IMR-90 (cell line): ENCODE data around the gene ABAT. TPM values are rescaled to one million over a fixed set of nuclear protein-coding genes. Genes with fewer than 3 reads are reported as not detected.

Experiments used
- ATAC-seq: fragments of 200-7000 bp; cut with Tn5 transposase; 2 replicates; pipeline ENCODE4 v1.9.1; 2020; ENCODE audit warnings: low read depth, mild to moderate bottlenecking, moderate library complexity
- BruUV-seq: library from RNA; stranded (reverse); fragments of 400-500 nt; replicated peaks from 2 replicates; lab custom pipeline; 2021; lab: Mats Ljungman, UMichigan
- CTCF ChIA-PET: fragments of 300-600 bp; formaldehyde crosslinking; extraction: SDS; loops from one replicate; lab custom pipeline; 2021; ENCODE audit warnings: antibody characterized with exemption; lab: Yijun Ruan, JAX
- POLR2A ChIA-PET: fragments of 300-600 bp; sonication (Branson Sonifier 250); formaldehyde crosslinking; loops from one replicate; lab custom pipeline; 2022; ENCODE audit warnings: antibody characterized with exemption; ENCODE audit not compliant: unreplicated experiment; lab: Charles Lee
- DNase-seq: peaks from one replicate; pipeline ENCODE4 v3.0.0; 2013
- H2AFZ ChIP-seq: replicated peaks from 2 replicates; pipeline ENCODE3; 2013; ENCODE audit warnings: low read length, mild to moderate bottlenecking; ENCODE audit not compliant: poor library complexity
- H2AK5ac ChIP-seq: 2 replicates; pipeline ENCODE4 v1.6.1; 2013; ENCODE audit warnings: low read depth, low read length, inconsistent platforms
- H2AK9ac ChIP-seq: replicated peaks from 2 replicates; pipeline ENCODE3; 2013; ENCODE audit warnings: mild to moderate bottlenecking, low read depth, low read length, moderate library complexity; ENCODE audit not compliant: poor library complexity
- H2BK120ac ChIP-seq: 2 replicates; pipeline ENCODE4 v1.6.1; 2013; ENCODE audit warnings: low read depth, low read length, inconsistent platforms
- H2BK15ac ChIP-seq: 3 replicates; pipeline ENCODE4 v1.6.1; 2013; ENCODE audit warnings: low read depth, low read length, inconsistent platforms
- H2BK20ac ChIP-seq: 2 replicates; pipeline ENCODE4 v1.6.1; 2013; ENCODE audit warnings: low read depth, mild to moderate bottlenecking, inconsistent platforms, low read length, moderate library complexity
- H2BK5ac ChIP-seq: 2 replicates; pipeline ENCODE4 v1.6.1; 2013; ENCODE audit warnings: mild to moderate bottlenecking, low read depth, low read length, inconsistent platforms; ENCODE audit not compliant: poor library complexity, severe bottlenecking
- H3K14ac ChIP-seq: replicated peaks from 2 replicates; pipeline ENCODE4 v1.6.1; 2013; ENCODE audit warnings: low read depth, low read length, inconsistent platforms
- H3K18ac ChIP-seq: 2 replicates; pipeline ENCODE4 v1.6.1; 2013; ENCODE audit warnings: low read depth, low read length, control low read depth
- H3K23ac ChIP-seq: 2 replicates; pipeline ENCODE4 v1.6.1; 2013; ENCODE audit warnings: low read depth, low read length, inconsistent platforms
- H3K27ac ChIP-seq: 2 replicates; pipeline ENCODE4 v1.5.1; 2013; ENCODE audit warnings: mild to moderate bottlenecking, control low read depth, low read length; ENCODE audit not compliant: insufficient read depth
- H3K27me3 ChIP-seq: 2 replicates; pipeline ENCODE4 v1.6.1; 2013; ENCODE audit warnings: low read length; ENCODE audit not compliant: control insufficient read depth, insufficient read depth
- H3K36me3 ChIP-seq: 2 replicates; pipeline ENCODE4 v1.6.1; 2013; ENCODE audit warnings: low read length, mixed read lengths; ENCODE audit not compliant: control insufficient read depth, insufficient read depth
- H3K4ac ChIP-seq: 2 replicates; pipeline ENCODE4 v1.6.1; 2013; ENCODE audit warnings: low read depth, low read length, inconsistent platforms
- H3K4me1 ChIP-seq: 2 replicates; pipeline ENCODE4 v1.6.1; 2013; ENCODE audit warnings: low read length, mixed read lengths; ENCODE audit not compliant: control insufficient read depth, insufficient read depth
- H3K4me2 ChIP-seq: 2 replicates; pipeline ENCODE4 v1.6.1; 2013; ENCODE audit warnings: low read depth, mild to moderate bottlenecking, control low read depth, low read length, moderate library complexity
- H3K4me3 ChIP-seq: 2 replicates; pipeline ENCODE4 v1.5.1; 2013; ENCODE audit warnings: low read depth, mild to moderate bottlenecking, control low read depth, low read length, moderate library complexity; ENCODE audit not compliant: insufficient read depth
- H3K56ac ChIP-seq: 2 replicates; pipeline ENCODE4 v1.6.1; 2013; ENCODE audit warnings: low read length, inconsistent platforms; ENCODE audit not compliant: insufficient read depth; ENCODE audit errors: extremely low read depth
- H3K79me1 ChIP-seq, 2 experiments: 2 replicates each; pipeline ENCODE4 v1.6.1; 2013; ENCODE audit warnings: low read length in 2 of 2, inconsistent platforms in 1 of 2, low read depth in 1 of 2
- H3K9ac ChIP-seq: 2 replicates; pipeline ENCODE4 v1.6.1; 2013; ENCODE audit warnings: low read depth, low read length, control low read depth
- H3K9me1 ChIP-seq: 2 replicates; pipeline ENCODE4 v1.6.1; 2013; ENCODE audit warnings: low read length, inconsistent platforms; ENCODE audit not compliant: insufficient read depth
- H3K9me3 ChIP-seq: 2 replicates; pipeline ENCODE4 v1.6.1; 2013; ENCODE audit warnings: low read length; ENCODE audit not compliant: control insufficient read depth, insufficient read depth
- H4K20me1 ChIP-seq: 2 replicates; pipeline ENCODE4 v1.6.1; 2013; ENCODE audit warnings: low read length, inconsistent platforms; ENCODE audit not compliant: insufficient read depth
- H4K5ac ChIP-seq: 2 replicates; pipeline ENCODE4 v1.6.1; 2013; ENCODE audit warnings: mild to moderate bottlenecking, low read depth, low read length, control low read depth
- H4K8ac ChIP-seq, 2 experiments: 2 replicates each; pipeline ENCODE4 v1.6.1; 2013; ENCODE audit warnings: low read depth in 2 of 2, low read length in 2 of 2, control low read depth in 1 of 2, inconsistent platforms in 1 of 2
- H4K91ac ChIP-seq: 2 replicates; pipeline ENCODE4 v1.6.1; 2013; ENCODE audit warnings: low read depth, low read length, inconsistent platforms; ENCODE audit not compliant: insufficient read depth
- BHLHE40 ChIP-seq: fragments of 150-350 bp; IDR thresholded peaks from 2 replicates; pipeline ENCODE4 v1.6.1; 2016; ENCODE audit warnings: mild to moderate bottlenecking, low read depth, low read length
- CEBPB ChIP-seq: IDR thresholded peaks from 2 replicates; pipeline ENCODE4 v1.6.1; 2012; ENCODE audit warnings: low read depth, low read length, improper control_type of control experiment
- CHD1 ChIP-seq: IDR thresholded peaks from 2 replicates; pipeline ENCODE4 v1.6.1; 2012; ENCODE audit warnings: low read depth, low read length, improper control_type of control experiment
- FOS ChIP-seq: fragments of 150-350 bp; IDR thresholded peaks from 2 replicates; pipeline ENCODE4 v1.6.1; 2016; ENCODE audit warnings: low read depth, low read length
- MAFK ChIP-seq: IDR thresholded peaks from 2 replicates; pipeline ENCODE4 v1.6.1; 2012; ENCODE audit warnings: low read depth, low read length, improper control_type of control experiment
- MAZ ChIP-seq: IDR thresholded peaks from 2 replicates; pipeline ENCODE4 v1.6.1; 2012; ENCODE audit warnings: low read depth, mild to moderate bottlenecking, low read length, improper control_type of control experiment, moderate library complexity, borderline replicate concordance
- NFE2L2 ChIP-seq: fragments of 150-350 bp; IDR thresholded peaks from 2 replicates; pipeline ENCODE4 v1.6.1; 2016; ENCODE audit warnings: low read depth, mild to moderate bottlenecking, low read length
- POLR2A ChIP-seq: IDR thresholded peaks from 2 replicates; pipeline ENCODE4 v1.6.1; 2012; ENCODE audit warnings: mild to moderate bottlenecking, low read depth, low read length
- RAD21 ChIP-seq: IDR thresholded peaks from 2 replicates; pipeline ENCODE4 v1.6.1; 2012; ENCODE audit warnings: low read length, improper control_type of control experiment
- RCOR1 ChIP-seq: IDR thresholded peaks from 2 replicates; pipeline ENCODE4 v1.6.1; 2012; ENCODE audit warnings: mild to moderate bottlenecking, low read length, improper control_type of control experiment; ENCODE audit not compliant: insufficient replicate concordance
- RFX5 ChIP-seq: IDR thresholded peaks from 2 replicates; pipeline ENCODE4 v1.8.0; 2012; ENCODE audit warnings: low read depth, mild to moderate bottlenecking, low read length, moderate library complexity
- SMC3 ChIP-seq: fragments of 150-350 bp; IDR thresholded peaks from 2 replicates; pipeline ENCODE4 v1.6.1; 2016; ENCODE audit warnings: low read depth, mild to moderate bottlenecking, antibody characterized with exemption, low read length, moderate library complexity
- WGBS, 2 experiments: methylation state at CpG; one replicate each; pipeline versions ENCODE4 v1.1.5 to v1.1.7; 2013; ENCODE audit warnings: missing lambda C conversion rate in 2 of 2; ENCODE audit not compliant: insufficient read length in 1 of 2; ENCODE audit errors: extremely low coverage in 2 of 2; 5-methylcytosine and 5-hydroxymethylcytosine counted together
- dilution Hi-C: fragments of 300-500 bp; cut with HindIII; formaldehyde crosslinking; loops from one replicate; pipeline ENCODE4 v1.14.3; 2018; ENCODE audit warnings: low sequenced_read_pairs; ENCODE audit not compliant: unreplicated experiment
- in situ Hi-C: fragments of 300-500 bp; cut with MboI; formaldehyde crosslinking; loops from 3 replicates; pipeline ENCODE4 v1.14.3; 2019; ENCODE audit warnings: low sequenced_read_pairs, inconsistent platforms, mixed read lengths
- intact Hi-C: fragments of 100-400 bp; cut with micrococcal nuclease; formaldehyde crosslinking; loops from 2 replicates; pipeline ENCODE4 v1.10.0; 2022
- polyA plus RNA-seq, 3 experiments: library from polyadenylated mRNA; depleted of rRNA; stranded (reverse); fragments of >200 nt; gene quantifications; 2 replicates each; pipeline ENCODE4 v1.2.3, GENCODE V29; 2012; ENCODE audit warnings: low replicate concordance in 1 of 3
- total RNA-seq: library from RNA; depleted of rRNA; stranded (reverse); fragments of >200 nt; gene quantifications from 2 replicates; pipeline ENCODE4 v1.2.3, GENCODE V29; 2012
- TF ChIP-seq, protein P1 (sequence below): fragments of 150-350 bp; IDR thresholded peaks from 2 replicates; pipeline ENCODE4 v1.6.1; 2017; ENCODE audit warnings: mild to moderate bottlenecking, antibody characterized with exemption, low read length, low read depth
- TF ChIP-seq, protein P2 (sequence below): fragments of 150-350 bp; IDR thresholded peaks from 2 replicates; pipeline ENCODE4 v1.6.1; 2016; ENCODE audit warnings: low read depth, mild to moderate bottlenecking, low read length, moderate library complexity, borderline replicate concordance

Gene ABAT
- total and polyA plus RNA-seq, 2 of the 4 experiments (the other 2 are of a cell fraction): 4.5 to 6.9 TPM

DNA sequence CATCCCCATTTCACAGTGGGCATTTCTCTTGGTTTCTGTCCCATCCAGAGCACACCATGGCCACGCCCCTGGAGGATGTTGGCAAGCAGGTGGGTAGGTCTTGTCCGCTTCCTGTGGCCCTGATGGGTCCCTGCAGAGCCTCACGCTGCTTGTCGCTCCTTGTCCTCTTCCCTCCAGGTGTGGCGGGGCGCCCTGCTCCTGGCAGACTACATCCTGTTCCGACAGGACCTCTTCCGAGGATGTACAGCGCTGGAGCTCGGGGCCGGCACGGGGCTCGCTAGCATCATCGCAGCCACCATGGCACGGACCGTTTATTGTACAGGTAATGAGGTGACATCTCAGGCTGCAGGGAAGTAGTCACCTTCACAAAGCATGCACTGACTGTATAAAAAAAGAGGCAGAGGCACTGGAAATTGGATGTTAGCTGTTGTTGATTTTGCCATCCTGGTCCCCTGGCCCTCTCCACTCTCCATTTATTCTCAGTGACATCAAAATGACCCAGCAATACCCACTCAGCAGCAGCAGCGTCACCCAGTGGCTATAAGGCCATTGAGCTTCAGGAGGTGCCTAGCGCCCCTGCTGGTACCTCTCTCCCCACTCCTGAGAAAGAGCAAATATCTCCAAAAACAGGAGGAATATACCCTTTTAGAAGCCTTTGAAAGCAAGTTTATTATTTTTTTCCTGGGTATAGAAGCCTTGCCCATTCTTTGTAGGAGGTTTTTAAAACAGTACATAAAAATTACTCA is 39.3 kb upstream of the ABAT start (continued):
- no peak for TF ChIP-seq MAFK

DNA sequence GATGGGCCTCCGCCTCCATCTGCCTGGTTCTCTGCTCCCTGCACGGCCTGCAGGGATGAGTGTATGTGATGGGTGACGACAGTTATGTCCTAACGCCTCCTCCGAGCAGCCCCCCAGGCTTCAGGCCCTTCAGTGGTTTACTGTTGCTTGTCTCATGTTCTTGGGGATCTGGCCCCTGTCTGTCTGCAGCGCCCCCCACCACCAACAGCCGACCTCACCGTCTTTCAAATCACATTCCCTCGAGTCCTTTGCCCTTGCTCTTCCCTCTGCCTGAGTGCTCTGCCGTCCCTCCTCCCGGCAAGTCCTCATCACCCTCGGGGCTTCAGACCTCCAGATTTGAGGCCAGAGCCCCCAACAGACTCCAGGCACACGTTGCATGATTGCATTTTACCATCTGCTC is 34.7 kb upstream of the ABAT start:
- H3K4me1 ChIP-seq: no peaks in the 10 kb centered on the region
- dilution Hi-C loops: no loop called here
- no peak overlapping the region for H3K4ac ChIP-seq
- no peak overlapping the region for H3K18ac ChIP-seq
- no peak overlapping the region for H2BK15ac ChIP-seq
- H2BK5ac ChIP-seq: no peak overlapping the region
- no peak overlapping the region for H3K27ac ChIP-seq
- H4K20me1 ChIP-seq: peaks cover 2% of the 10 kb centered on the region; the same call in 1 of the 2 replicates
- H4K5ac ChIP-seq: no peak overlapping the region
- H3K23ac ChIP-seq: no peak overlapping the region
- intact Hi-C loops: no loop called here
- no peak overlapping the region for H3K56ac ChIP-seq
- no peaks in the 10 kb centered on the region for H3K9me1 ChIP-seq
- H2BK120ac ChIP-seq: no peak overlapping the region
- 90% methylated on average over 4 of the region's 13 CpGs; no CpG with 5 or more reads in 1 of the 2 experiments for WGBS, 2 experiments
- H3K27me3 ChIP-seq: no peaks in the 10 kb centered on the region
- ChIA-PET POLR2A (no interaction called here), CTCF (interaction anchor here (1.4 kb wide), 1 partner anchor 12 kb away, joined by 3 read pairs; no protein-coding TSS in a partner anchor)
- H2AK9ac ChIP-seq: peak overlapping the region; percentile 47
- H3K14ac ChIP-seq: no peak overlapping the region
- H2AK5ac ChIP-seq: no peak overlapping the region
- no peaks in the 10 kb centered on the region for H3K79me1 ChIP-seq
- no peak overlapping the region for H2BK20ac ChIP-seq
- no peak overlapping the region for H3K4me3 ChIP-seq
- no peak for ATAC-seq
- H3K4me2 ChIP-seq: no peak overlapping the region
- peaks cover 72% of the 10 kb centered on the region for H3K36me3 ChIP-seq
- no peak overlapping the region for H3K9ac ChIP-seq
- H3K9me3 ChIP-seq: no peaks in the 10 kb centered on the region
- no peak overlapping the region for H4K8ac ChIP-seq
- in situ Hi-C loops: no loop called here
- H4K91ac ChIP-seq: no peak overlapping the region
- no peak for DNase-seq
- H2AFZ ChIP-seq: no peak overlapping the region
- no TSS peak for BruUV-seq
- no peak for TF ChIP-seq FOS
- TF ChIP-seq MAFK: no peak
- no peak for TF ChIP-seq CEBPB
- TF ChIP-seq RFX5: no peak
- no peak for TF ChIP-seq CHD1
- TF ChIP-seq NFE2L2: no peak
- TF ChIP-seq BHLHE40: no peak
- no peak for TF ChIP-seq SMC3
- TF ChIP-seq, protein P1, sequence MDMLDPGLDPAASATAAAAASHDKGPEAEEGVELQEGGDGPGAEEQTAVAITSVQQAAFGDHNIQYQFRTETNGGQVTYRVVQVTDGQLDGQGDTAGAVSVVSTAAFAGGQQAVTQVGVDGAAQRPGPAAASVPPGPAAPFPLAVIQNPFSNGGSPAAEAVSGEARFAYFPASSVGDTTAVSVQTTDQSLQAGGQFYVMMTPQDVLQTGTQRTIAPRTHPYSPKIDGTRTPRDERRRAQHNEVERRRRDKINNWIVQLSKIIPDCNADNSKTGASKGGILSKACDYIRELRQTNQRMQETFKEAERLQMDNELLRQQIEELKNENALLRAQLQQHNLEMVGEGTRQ: no peak
- no peak for TF ChIP-seq RCOR1
- TF ChIP-seq MAZ: no peak
- no peak for TF ChIP-seq RAD21
- TF ChIP-seq POLR2A: no peak
- TF ChIP-seq, protein P2, sequence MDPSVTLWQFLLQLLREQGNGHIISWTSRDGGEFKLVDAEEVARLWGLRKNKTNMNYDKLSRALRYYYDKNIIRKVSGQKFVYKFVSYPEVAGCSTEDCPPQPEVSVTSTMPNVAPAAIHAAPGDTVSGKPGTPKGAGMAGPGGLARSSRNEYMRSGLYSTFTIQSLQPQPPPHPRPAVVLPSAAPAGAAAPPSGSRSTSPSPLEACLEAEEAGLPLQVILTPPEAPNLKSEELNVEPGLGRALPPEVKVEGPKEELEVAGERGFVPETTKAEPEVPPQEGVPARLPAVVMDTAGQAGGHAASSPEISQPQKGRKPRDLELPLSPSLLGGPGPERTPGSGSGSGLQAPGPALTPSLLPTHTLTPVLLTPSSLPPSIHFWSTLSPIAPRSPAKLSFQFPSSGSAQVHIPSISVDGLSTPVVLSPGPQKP: no peak
